Measurements from ENCODE around the gene IVNS1ABP.

GRCh38 chr1:185318431-185319138, 1.5 kb upstream of the IVNS1ABP start:
- TF ChIP-seq ZBTB7A (IDR thresholded peaks at IDR 0.05; ENCODE audit: low read depth) = no peak
- TF ChIP-seq EP300 (IDR thresholded peaks at IDR 0.05; ENCODE audit: borderline replicate concordance) = no peak
- TF ChIP-seq MAX (IDR thresholded peaks at IDR 0.05) = no peak
- no peak for TF ChIP-seq CEBPB (IDR thresholded peaks at IDR 0.05)
- no peak for TF ChIP-seq CREB1 (IDR thresholded peaks at IDR 0.05; ENCODE audit: low read depth)
- no peak for TF ChIP-seq TCF12 (IDR thresholded peaks at IDR 0.05; ENCODE audit: low read depth)
- TF ChIP-seq RAD21 (IDR thresholded peaks at IDR 0.05; ENCODE audit: low read depth) = no peak

All from Ishikawa (cell line).